Measurements from ENCODE around the gene RPS6KA4.

The RPS6KA4 gene

DNA sequence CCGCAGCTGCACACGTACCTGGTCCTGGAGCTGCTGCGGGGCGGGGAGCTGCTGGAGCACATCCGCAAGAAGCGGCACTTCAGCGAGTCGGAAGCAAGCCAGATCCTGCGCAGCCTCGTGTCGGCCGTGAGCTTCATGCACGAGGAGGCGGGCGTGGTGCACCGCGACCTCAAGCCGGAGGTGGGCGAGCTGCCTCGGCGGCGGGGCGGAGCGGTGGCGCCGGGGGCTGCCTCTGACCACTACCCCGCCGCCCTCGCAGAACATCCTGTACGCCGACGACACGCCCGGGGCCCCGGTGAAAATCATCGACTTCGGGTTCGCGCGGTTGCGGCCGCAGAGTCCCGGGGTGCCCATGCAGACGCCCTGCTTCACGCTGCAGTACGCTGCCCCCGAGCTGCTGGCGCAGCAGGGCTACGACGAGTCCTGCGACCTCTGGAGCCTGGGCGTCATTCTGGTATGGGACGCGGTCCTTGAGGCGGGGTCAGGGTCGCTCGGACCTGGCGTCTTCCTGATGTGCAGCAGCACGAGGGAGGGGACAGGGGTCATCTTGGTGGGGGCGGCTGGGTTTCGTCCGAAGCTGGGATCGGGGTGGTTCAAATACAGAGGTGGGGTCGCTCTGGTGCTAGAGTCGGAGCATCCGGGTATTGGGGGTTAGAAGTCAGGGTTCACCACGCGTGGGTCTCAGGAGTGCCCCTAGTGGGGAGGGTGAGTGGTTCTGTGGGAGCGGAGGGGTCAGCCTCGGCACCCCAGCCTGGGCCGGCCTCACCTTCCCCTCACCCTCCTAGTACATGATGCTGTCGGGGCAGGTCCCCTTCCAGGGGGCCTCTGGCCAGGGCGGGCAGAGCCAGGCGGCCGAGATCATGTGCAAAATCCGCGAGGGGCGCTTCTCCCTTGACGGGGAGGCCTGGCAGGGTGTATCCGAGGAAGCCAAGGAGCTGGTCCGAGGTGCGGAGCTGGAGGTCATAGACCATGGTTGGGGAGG, 10.8 kb downstream of the RPS6KA4 start:
- Histone ChIP-seq H2BK12ac (ENCODE audit: low read length in 2 of 2) (no peak overlapping the region), H3K4ac (ENCODE audit: low read depth in 1 of 2, low read length in 2 of 2) (no peak overlapping the region), H2AK5ac (ENCODE audit: low read length, severe bottlenecking) (no peak overlapping the region), H3K79me1 (replicated peaks; ENCODE audit: low read length, poor library complexity, severe bottlenecking) (peaks cover 24% of the 10 kb centered on the region), H3K4me3 (ENCODE audit: insufficient read depth in 1 of 2, low read depth in 1 of 2, low read length in 2 of 2) (no peak overlapping the region), H3K9ac (ENCODE audit: low read length) (no peak overlapping the region), H2AFZ (ENCODE audit: low read depth, low read length) (no peak overlapping the region), H3K23ac (ENCODE audit: low read length in 2 of 2) (no peak overlapping the region), H3K27ac (ENCODE audit: low read length, poor library complexity, severe bottlenecking) (no peak overlapping the region), H4K91ac (ENCODE audit: low read length) (no peak overlapping the region), H2BK15ac (ENCODE audit: low read depth, poor library complexity, severe bottlenecking) (no peak overlapping the region), H3K27me3 (ENCODE audit: control insufficient read depth in 1 of 2, insufficient read depth in 1 of 2, low read length in 2 of 2) (peaks cover 0 to 12% of the 10 kb centered on the region in 2 experiments), H4K8ac (ENCODE audit: low read length) (no peak overlapping the region), H3K18ac (ENCODE audit: low read depth in 1 of 2, low read length in 2 of 2) (no peak overlapping the region), H3K36me3 (ENCODE audit: control insufficient read depth in 1 of 2, insufficient read depth in 2 of 2, low read depth in 1 of 2, low read length in 2 of 2) (peaks cover 49 to 64% of the 10 kb centered on the region in 2 experiments), H3K4me1 (ENCODE audit: control insufficient read depth, insufficient read depth, low read depth, low read length) (peaks cover 2% of the 10 kb centered on the region), H2BK5ac (ENCODE audit: low read depth, low read length, poor library complexity, severe bottlenecking) (no peak overlapping the region), H3K14ac (ENCODE audit: low read length in 2 of 2) (no peak overlapping the region), H3K4me2 (ENCODE audit: low read length, poor library complexity, severe bottlenecking) (no peak overlapping the region), H3K9me3 (ENCODE audit: control insufficient read depth, low read length) (no peaks in the 10 kb centered on the region), H2BK120ac (ENCODE audit: low read depth, low read length) (no peak overlapping the region)
- WGBS, result 98% methylated on average over 80 of the region's 82 CpGs
- no peak for DNase-seq

DNA sequence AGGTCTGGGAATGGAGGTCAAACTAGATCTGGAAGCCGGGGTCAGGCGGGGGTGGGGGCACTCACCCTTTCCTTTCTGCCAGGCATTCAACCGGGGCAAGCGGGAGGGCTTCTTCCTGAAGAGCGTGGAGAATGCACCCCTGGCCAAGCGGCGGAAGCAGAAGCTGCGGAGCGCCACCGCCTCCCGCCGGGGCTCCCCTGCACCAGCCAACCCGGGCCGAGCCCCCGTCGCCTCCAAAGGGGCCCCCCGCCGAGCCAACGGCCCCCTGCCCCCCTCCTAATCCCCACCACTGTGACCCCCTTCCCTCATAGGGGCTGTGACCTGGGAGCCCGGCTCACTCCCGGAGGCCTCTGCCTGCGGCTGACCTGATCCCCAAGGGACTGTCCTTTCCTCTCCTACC, 12.2 kb downstream of the RPS6KA4 start:
- H3K4ac ChIP-seq (ENCODE audit: low read depth in 1 of 2, low read length in 2 of 2), result no peak overlapping the region
- no peak overlapping the region for H4K8ac ChIP-seq (ENCODE audit: low read length)
- H3K4me2 ChIP-seq (ENCODE audit: low read length, poor library complexity, severe bottlenecking), result no peak overlapping the region
- peaks cover 38 to 51% of the 10 kb centered on the region in 2 experiments for H3K36me3 ChIP-seq (ENCODE audit: control insufficient read depth in 1 of 2, insufficient read depth in 2 of 2, low read depth in 1 of 2, low read length in 2 of 2)
- no peak overlapping the region for H4K91ac ChIP-seq (ENCODE audit: low read length)
- no peak overlapping the region for H3K9ac ChIP-seq (ENCODE audit: low read length)
- no peak overlapping the region for H3K14ac ChIP-seq (ENCODE audit: low read length in 2 of 2)
- H3K4me3 ChIP-seq (ENCODE audit: insufficient read depth in 1 of 2, low read depth in 1 of 2, low read length in 2 of 2), result no peak overlapping the region
- H2AK5ac ChIP-seq (ENCODE audit: low read length, severe bottlenecking), result no peak overlapping the region
- no peak overlapping the region for H2BK5ac ChIP-seq (ENCODE audit: low read depth, low read length, poor library complexity, severe bottlenecking)
- H3K27me3 ChIP-seq (ENCODE audit: control insufficient read depth in 1 of 2, insufficient read depth in 1 of 2, low read length in 2 of 2), result peaks cover 0 to 12% of the 10 kb centered on the region in 2 experiments
- 97% methylated on average over 5 of the region's 22 CpGs for WGBS
- H2AFZ ChIP-seq (ENCODE audit: low read depth, low read length), result no peak overlapping the region
- peaks cover 2% of the 10 kb centered on the region for H3K4me1 ChIP-seq (ENCODE audit: control insufficient read depth, insufficient read depth, low read depth, low read length)
- DNase-seq, result no peak
- no peaks in the 10 kb centered on the region for H3K9me3 ChIP-seq (ENCODE audit: control insufficient read depth, low read length)
- no peak overlapping the region for H3K27ac ChIP-seq (ENCODE audit: low read length, poor library complexity, severe bottlenecking)
- H2BK12ac ChIP-seq (ENCODE audit: low read length in 2 of 2), result no peak overlapping the region
- H2BK120ac ChIP-seq (ENCODE audit: low read depth, low read length), result no peak overlapping the region
- no peak overlapping the region for H2BK15ac ChIP-seq (ENCODE audit: low read depth, poor library complexity, severe bottlenecking)
- no peak overlapping the region for H3K23ac ChIP-seq (ENCODE audit: low read length in 2 of 2)
- peaks cover 20% of the 10 kb centered on the region for H3K79me1 ChIP-seq (replicated peaks; ENCODE audit: low read length, poor library complexity, severe bottlenecking)
- H3K18ac ChIP-seq (ENCODE audit: low read depth in 1 of 2, low read length in 2 of 2), result no peak overlapping the region

DNA sequence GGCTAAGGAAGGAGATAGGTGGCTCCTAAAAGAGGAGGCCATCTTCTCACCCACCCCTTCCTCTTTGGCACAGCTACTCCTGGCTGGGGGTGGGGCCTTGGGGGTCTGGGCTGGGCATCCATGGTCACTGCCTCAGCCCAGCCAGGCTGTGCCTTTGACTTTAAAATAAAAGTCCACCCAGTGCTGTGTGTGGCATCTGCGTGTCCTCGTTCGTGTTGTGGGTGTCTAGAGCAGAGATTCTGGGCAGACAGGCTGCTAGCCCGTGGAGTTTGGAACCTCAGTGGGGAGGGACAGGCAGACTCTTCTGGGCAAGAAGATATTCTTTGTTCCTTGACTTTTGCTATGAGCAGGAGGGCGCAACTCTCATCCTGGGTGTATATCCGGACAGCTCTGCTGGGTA, 13.1 kb downstream of the RPS6KA4 start:
- Histone ChIP-seq H3K23ac (ENCODE audit: low read length in 2 of 2) (no peak overlapping the region), H2AK5ac (ENCODE audit: low read length, severe bottlenecking) (no peak overlapping the region), H3K4me2 (ENCODE audit: low read length, poor library complexity, severe bottlenecking) (no peak overlapping the region), H3K27me3 (ENCODE audit: control insufficient read depth in 1 of 2, insufficient read depth in 1 of 2, low read length in 2 of 2) (peaks cover 0 to 12% of the 10 kb centered on the region in 2 experiments), H3K27ac (ENCODE audit: low read length, poor library complexity, severe bottlenecking) (no peak overlapping the region), H3K9ac (ENCODE audit: low read length) (no peak overlapping the region), H3K4me1 (ENCODE audit: control insufficient read depth, insufficient read depth, low read depth, low read length) (no peaks in the 10 kb centered on the region), H3K4me3 (ENCODE audit: insufficient read depth in 1 of 2, low read depth in 1 of 2, low read length in 2 of 2) (no peak overlapping the region), H3K18ac (ENCODE audit: low read depth in 1 of 2, low read length in 2 of 2) (no peak overlapping the region), H3K79me1 (replicated peaks; ENCODE audit: low read length, poor library complexity, severe bottlenecking) (peaks cover 20% of the 10 kb centered on the region), H4K91ac (ENCODE audit: low read length) (no peak overlapping the region), H3K4ac (ENCODE audit: low read depth in 1 of 2, low read length in 2 of 2) (no peak overlapping the region), H2BK12ac (ENCODE audit: low read length in 2 of 2) (no peak overlapping the region), H2AFZ (ENCODE audit: low read depth, low read length) (no peak overlapping the region), H2BK120ac (ENCODE audit: low read depth, low read length) (no peak overlapping the region), H3K9me3 (ENCODE audit: control insufficient read depth, low read length) (no peaks in the 10 kb centered on the region), H3K36me3 (ENCODE audit: control insufficient read depth in 1 of 2, insufficient read depth in 2 of 2, low read depth in 1 of 2, low read length in 2 of 2) (peaks cover 32 to 46% of the 10 kb centered on the region in 2 experiments), H2BK5ac (ENCODE audit: low read depth, low read length, poor library complexity, severe bottlenecking) (no peak overlapping the region), H4K8ac (ENCODE audit: low read length) (no peak overlapping the region), H2BK15ac (ENCODE audit: low read depth, poor library complexity, severe bottlenecking) (no peak overlapping the region), H3K14ac (ENCODE audit: low read length in 2 of 2) (no peak overlapping the region)
- DNase-seq, result no peak
- 96% methylated on average over 6 of the region's 6 CpGs for WGBS

DNA sequence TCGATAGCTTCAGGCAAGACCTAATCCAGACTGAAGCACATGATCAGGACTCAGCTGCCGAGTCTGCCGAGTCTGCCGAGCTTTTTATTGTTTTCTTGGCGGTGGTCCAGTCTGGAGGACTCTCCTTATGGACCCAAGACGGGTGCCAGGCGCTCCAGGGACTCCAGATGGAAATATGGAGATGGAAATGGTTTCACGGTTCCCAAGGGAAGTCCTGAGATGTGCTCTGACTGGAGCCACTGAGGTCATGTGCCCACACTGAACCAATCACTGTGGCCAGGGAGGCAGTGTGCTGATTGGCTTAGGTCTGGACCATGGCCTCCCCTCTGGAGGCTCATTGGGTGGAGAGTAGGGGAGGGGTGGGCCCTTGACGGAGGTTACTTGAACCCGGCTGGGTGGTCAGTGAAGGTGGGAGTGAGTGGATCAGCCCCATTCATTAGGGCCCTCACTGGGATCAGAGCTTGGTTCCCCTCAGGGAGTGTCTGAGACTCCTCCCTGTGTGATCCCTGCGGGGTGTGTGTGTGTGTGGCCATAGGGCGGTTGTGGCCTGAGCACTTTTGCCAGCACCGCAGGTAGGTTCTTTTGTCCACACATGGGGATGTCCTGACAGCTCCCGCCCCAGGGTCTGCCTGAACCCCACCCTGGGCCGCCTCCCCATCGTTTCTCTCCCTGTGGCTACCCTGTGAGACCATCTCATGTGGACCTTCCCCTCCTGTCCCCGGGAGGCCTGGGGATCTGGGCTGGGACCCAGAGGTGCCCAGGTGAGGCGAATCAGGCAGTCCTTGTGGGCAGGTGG, 14.0 kb downstream of the RPS6KA4 start:
- Histone ChIP-seq H3K4me1 (ENCODE audit: control insufficient read depth, insufficient read depth, low read depth, low read length) (no peaks in the 10 kb centered on the region), H3K27me3 (ENCODE audit: control insufficient read depth in 1 of 2, insufficient read depth in 1 of 2, low read length in 2 of 2) (peaks cover 0 to 12% of the 10 kb centered on the region in 2 experiments)

More for the DNA sequence above, 14.0 kb downstream of the RPS6KA4 start:
- Histone ChIP-seq H2AFZ (ENCODE audit: low read depth, low read length) (no peak overlapping the region), H4K8ac (ENCODE audit: low read length) (no peak overlapping the region), H3K14ac (ENCODE audit: low read length in 2 of 2) (no peak overlapping the region), H2BK120ac (ENCODE audit: low read depth, low read length) (no peak overlapping the region), H3K27ac (ENCODE audit: low read length, poor library complexity, severe bottlenecking) (no peak overlapping the region), H4K91ac (ENCODE audit: low read length) (no peak overlapping the region), H3K18ac (ENCODE audit: low read depth in 1 of 2, low read length in 2 of 2) (no peak overlapping the region), H3K23ac (ENCODE audit: low read length in 2 of 2) (no peak overlapping the region), H3K36me3 (ENCODE audit: control insufficient read depth in 1 of 2, insufficient read depth in 2 of 2, low read depth in 1 of 2, low read length in 2 of 2) (peaks cover 25 to 42% of the 10 kb centered on the region in 2 experiments), H3K9ac (ENCODE audit: low read length) (no peak overlapping the region), H3K4me3 (ENCODE audit: insufficient read depth in 1 of 2, low read depth in 1 of 2, low read length in 2 of 2) (no peak overlapping the region), H3K4ac (ENCODE audit: low read depth in 1 of 2, low read length in 2 of 2) (no peak overlapping the region), H2BK12ac (ENCODE audit: low read length in 2 of 2) (no peak overlapping the region), H2BK5ac (ENCODE audit: low read depth, low read length, poor library complexity, severe bottlenecking) (no peak overlapping the region), H3K79me1 (replicated peaks; ENCODE audit: low read length, poor library complexity, severe bottlenecking) (peaks cover 14% of the 10 kb centered on the region), H3K4me2 (ENCODE audit: low read length, poor library complexity, severe bottlenecking) (no peak overlapping the region), H3K9me3 (ENCODE audit: control insufficient read depth, low read length) (no peaks in the 10 kb centered on the region), H2BK15ac (ENCODE audit: low read depth, poor library complexity, severe bottlenecking) (no peak overlapping the region), H2AK5ac (ENCODE audit: low read length, severe bottlenecking) (no peak overlapping the region)
- DNase-seq, result no peak
- WGBS, result 93% methylated on average over 18 of the region's 18 CpGs

Data from mesenchymal stem cell (in vitro differentiated cells and primary cell).